NCI-H1105 treated with DMSO at 0.1 percent for 48 hours (cell line): ENCODE measurements around the gene LRFN2.

ENCODE experiments used
- DNase-seq: peaks from one replicate; lab custom pipeline; 2025; lab: John Stamatoyannopoulos, UW

LRFN2 gene

DNA sequence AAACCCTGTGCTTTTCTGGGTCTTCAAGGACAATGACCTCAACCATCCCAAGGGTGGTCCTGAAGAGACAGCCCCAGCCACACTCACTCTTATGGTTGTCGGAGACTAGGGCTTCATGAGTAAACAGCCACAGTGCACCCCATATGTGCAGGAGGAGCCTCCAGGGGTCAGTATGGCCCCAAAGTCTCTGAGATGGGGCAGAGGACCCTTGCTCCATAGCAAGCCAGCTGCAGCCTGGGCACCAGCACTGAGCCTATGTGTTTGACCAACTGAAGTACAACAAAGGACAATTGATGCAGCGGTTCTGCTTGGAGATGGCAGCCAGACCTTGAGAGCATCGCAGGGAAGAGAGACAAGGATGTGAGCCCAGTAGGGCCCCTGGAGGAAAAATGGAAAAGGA, 112.2 kb downstream of the LRFN2 start:
- no peak for DNase-seq

DNA sequence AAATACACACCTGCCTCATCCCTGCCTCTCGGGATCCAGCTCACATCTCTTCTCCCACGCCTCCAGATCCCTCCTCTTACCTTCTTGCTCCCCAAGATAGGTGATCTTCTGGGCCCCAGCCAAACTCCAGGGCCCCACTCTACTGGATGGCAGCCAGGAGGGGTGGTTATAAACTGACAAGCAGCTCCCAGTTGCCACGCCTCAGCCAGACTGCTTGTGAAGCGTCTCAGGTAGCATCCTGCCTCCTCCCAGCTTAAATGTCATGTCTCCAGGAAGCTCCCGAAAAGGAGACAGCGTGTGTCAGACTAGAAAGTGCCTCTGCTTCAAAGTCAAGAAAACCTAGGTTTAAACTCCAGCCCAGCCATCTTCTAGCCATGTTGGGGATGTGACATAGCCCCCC, 114.1 kb downstream of the LRFN2 start:
- DNase-seq, result peak; percentile 82

GRCh38 chr6:40472353-40472752, 114.8 kb downstream of the LRFN2 start:
- peak; percentile 97 for DNase-seq

DNA sequence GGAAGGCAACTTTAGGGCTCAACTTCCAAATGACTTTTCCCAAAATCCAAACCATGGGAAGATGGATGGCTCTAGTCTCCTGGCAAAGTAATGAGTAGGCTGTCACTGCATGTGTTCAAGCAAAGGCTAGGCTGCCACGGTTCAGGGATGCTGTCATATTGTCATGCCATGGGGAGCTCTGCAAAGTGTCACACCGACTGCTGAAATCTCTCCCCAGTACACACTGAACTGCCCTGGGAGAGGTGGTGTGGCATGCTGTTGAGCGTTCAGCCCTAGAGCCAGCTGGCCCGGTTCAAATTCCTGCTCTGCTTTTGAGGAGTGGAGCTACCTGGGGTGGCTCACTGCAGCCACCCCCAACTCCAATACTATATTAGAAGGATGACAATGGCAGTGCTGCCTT, 115.9 kb downstream of the LRFN2 start:
- no peak for DNase-seq

- DNase-seq, result no peak
Observed at GRCh38 chr6:40469323-40469722, 117.8 kb downstream of the LRFN2 start.

DNA sequence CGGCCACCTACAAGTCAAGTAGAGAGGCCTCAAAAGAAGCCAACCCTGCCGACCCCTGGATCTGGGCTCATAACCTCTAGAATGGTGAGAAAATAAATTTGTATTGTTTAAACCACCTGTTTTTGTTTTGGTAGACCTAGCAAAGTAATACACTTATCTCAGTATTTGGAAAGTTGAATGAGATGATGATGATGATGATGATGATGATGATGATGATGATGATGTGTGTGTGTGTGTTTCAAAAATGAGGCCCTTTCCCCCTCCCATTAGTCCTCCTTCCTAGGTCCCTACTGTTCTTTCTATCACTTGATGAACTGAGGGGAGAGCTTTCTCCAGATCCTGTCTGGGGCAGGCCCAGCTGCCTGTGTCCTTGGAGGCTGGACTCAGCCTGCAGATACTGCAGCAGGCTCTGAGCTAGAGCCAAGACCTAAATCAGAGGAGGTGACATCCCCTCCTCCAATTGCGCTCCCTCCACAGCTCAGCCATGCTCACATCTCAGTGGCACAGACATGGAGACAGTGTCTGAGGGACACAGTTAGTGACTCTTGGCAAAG, 120.1 kb downstream of the LRFN2 start:
- no peak for DNase-seq

DNA sequence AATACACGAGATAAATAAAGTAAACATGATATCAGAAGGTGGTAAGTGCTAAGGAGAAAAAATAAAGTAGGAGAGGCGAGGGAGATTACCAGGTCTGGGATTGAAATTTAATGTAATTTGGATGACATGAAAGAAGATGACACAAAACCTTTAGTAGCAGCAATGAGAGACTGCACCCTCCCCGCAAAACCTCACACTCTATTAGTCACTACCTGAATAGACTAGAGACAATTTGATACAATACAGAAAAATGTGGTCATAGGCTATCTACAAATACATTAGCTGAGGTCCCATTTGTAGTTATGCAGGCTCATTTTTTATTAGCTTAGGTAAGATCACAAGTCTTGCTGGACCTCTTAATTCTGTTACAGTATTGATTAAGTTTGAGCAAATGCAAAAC, 125.5 kb downstream of the LRFN2 start:
- no peak for DNase-seq

GRCh38 chr6:40460380-40460779, 126.8 kb downstream of the LRFN2 start:
- DNase-seq, result peak; percentile 68

DNA sequence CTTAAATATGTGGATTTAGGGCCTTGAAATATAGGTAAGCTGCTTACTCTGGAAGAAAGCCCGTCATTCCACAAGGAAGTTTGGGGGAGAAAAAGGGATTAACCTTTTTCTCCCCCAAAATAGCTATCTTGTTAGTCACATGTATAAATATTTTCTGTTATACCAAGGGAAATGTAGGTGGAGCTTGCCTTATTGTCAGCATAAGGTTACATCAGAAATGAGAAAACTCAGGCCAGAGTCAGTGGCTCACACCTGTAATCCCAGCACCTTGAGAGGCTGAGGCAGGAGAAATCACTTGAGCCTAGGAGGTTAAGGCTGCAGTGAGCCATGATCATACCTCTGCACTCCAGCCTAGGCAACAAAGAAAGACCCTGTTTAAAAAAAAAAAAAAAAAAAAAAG, 129.9 kb downstream of the LRFN2 start:
- no peak for DNase-seq

GRCh38 chr6:40456390-40457013, 130.7 kb downstream of the LRFN2 start:
- no peak for DNase-seq

DNA sequence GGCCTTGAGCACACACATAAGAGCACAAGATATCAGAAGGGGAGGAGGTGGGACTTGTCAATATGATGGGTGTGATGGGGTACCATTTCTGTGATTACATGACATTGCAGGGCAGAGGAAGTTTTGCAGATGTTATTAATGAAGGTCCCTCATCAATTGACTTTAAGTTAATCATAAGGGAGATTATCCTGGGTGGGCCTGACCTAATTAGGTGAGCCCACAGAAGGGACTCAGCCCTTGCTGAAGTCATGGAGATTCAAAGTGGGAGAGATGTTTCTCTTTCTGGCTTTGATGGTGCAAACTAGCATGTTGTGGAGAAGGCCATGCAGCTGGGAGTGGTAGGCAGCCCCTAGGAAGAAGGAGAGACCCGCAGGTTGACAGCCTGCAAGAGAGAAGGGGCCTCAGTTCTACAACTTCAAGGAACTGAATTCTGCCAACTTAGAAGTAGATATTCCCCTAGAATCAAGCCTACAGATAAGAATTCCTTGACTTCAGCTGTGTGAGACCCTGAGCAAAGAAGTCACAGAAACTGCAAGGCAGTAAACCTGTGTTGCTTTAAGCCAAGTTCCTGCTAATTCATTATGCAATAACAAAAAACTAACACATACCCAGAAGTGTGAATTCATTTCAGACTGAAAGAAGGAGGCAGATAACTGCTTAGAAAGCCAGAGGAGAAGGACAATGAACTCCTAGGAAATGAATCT, 131.3 kb downstream of the LRFN2 start:
- DNase-seq, result no peak

DNA sequence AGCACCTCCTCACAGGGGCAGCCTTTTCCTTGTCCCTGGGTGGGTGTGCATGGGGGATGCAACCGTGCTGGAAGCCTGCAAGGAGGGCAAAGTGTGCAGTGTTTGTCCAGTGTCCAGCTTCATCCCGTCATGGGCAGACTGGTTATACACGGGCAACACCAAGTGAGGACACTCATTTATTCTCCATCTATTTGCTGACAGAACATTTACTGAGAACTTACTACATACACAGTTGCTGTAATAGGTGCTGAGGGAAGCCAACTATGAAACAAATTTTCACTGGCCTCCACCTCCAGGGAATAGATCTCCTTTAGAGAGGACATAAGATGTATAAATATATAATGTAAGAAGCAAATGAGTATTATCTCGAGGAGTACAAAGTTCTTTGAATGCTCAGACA, 136.7 kb downstream of the LRFN2 start:
- DNase-seq, result no peak

- DNase-seq, result no peak
Observed at GRCh38 chr6:40444811-40445210, 142.4 kb downstream of the LRFN2 start.

DNA sequence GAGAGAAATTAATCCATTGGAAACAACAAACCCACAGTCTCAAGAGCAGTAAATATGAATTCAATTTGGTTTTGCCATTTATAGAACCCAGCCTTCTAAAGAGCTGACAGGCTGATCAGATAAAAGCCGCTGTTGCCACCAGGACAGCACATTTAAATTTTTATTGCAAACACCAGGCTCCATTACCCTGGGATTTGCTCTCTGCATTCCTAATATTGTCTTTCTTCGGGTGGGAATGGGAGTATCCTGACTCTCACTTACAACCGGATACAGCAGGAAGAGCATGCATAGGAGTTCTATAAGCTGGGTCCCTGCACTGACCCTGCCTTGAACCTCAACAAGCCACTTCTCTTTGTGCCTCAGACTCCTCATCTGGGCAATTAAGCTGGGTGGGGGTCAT, 142.9 kb downstream of the LRFN2 start:
- no peak for DNase-seq

- DNase-seq, result no peak
Observed at GRCh38 chr6:40443842-40444241, 143.3 kb downstream of the LRFN2 start.

GRCh38 chr6:40442591-40442990, 144.6 kb downstream of the LRFN2 start:
- no peak for DNase-seq

DNA sequence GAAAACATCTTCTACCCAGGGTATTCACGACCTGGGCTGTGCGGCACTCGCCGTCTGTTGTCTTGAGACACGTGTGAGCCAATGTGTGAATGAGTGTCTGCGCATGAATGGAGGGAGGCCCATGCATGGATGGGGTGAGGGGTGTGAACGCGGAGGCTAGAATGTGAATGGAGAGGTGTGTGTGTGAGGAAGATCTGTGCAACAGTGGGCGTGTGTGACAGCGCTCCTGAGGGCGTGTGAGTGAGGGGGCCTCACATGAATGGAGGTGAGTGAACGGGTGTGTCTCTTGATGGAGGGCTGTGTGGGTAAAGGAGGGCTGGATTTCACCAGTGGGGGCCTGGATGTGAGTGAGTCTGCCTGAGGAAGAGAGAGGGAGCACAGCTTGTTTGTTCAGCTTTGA, 146.0 kb downstream of the LRFN2 start:
- no peak for DNase-seq

DNA sequence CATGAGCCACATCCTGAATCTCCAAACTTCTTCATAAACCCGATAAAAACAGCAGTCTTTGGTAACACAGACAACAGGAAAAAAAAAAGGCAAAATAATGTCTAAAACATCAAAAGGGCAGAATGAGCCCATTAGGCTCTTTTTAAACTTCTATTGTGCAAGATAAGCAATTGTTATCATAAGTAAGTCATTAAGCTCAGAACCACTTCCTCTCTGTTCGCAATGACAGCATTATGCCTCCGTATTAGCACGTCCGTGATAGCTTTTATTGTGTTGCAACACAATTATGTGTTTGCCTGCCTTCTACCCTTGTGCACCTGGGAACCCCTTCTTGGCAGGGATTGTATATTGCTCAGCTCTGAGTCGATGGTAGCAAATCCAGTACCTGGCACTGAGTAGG, 147.1 kb downstream of the LRFN2 start:
- no peak for DNase-seq

DNA sequence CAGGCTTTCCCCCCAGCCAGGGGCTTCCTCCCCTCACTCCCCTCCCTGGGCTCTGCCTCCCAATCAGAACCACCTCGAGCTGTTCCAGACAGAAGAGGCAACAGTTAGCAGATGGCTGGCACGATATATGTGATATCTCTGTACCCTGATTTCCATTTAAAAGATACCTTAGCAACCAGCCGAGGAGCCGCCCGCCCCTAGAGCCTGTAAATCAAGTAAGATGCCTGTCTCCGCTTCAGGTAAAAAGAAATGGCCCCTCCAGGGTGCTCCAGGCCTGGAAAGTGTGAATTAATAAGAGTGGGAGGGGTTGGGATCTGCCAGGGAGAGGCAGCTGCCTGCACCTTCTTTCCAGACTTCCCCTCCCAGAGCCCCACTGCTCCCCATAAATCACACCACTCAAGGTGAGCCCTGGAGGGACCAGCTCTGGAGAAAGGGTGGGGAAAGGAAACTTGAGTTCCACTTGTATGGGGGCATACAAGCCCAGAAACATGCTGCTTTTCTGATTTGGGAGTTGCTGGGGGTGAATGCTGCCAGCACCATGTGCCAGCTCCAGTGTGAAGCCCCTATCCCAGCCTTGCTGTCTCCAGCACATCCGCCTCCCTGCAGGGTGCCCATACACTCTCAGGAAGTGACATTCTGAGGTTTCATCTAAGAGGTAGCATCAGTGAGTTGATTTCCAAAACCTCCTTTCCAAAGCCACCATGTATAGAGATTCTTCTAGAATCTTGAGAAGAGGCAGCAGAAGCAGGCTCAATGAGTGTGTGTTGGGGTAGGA, 148.0 kb downstream of the LRFN2 start:
- no peak for DNase-seq

- no peak for DNase-seq
Observed at GRCh38 chr6:40438246-40438887, 148.8 kb downstream of the LRFN2 start.

- DNase-seq, result no peak
Observed at GRCh38 chr6:40437631-40438030, 149.5 kb downstream of the LRFN2 start.
